ENCODE measurements around the gene ITGB5.

GRCh38 chr3:124883766-124884473 is 3.2 kb downstream of the ITGB5 start:
- no peak for TF ChIP-seq MAX (IDR thresholded peaks at IDR 0.05)
- TF ChIP-seq ZBTB7A (IDR thresholded peaks at IDR 0.05; ENCODE audit: low read depth), result no peak
- TF ChIP-seq FOXM1 (IDR thresholded peaks at IDR 0.05; ENCODE audit: borderline replicate concordance, low read depth), result no peak
- TF ChIP-seq TAF1 (IDR thresholded peaks at IDR 0.05; ENCODE audit: low read depth), result no peak
- TF ChIP-seq YY1 (IDR thresholded peaks at IDR 0.05; ENCODE audit: low read depth), result no peak
- TF ChIP-seq TCF12 (IDR thresholded peaks at IDR 0.05; ENCODE audit: low read depth), result no peak
- no peak for TF ChIP-seq REST (IDR thresholded peaks at IDR 0.05; ENCODE audit: low read depth)
- no peak for TF ChIP-seq CEBPB (IDR thresholded peaks at IDR 0.05)
- TF ChIP-seq USF1 (IDR thresholded peaks at IDR 0.05), result no peak
- TF ChIP-seq NFIC (IDR thresholded peaks at IDR 0.05), result no peak
- TF ChIP-seq RAD21 (IDR thresholded peaks at IDR 0.05; ENCODE audit: low read depth), result no peak
- no peak for TF ChIP-seq EP300 (IDR thresholded peaks at IDR 0.05; ENCODE audit: borderline replicate concordance)
- TF ChIP-seq EGR1 (IDR thresholded peaks at IDR 0.05), result no peak

All from Ishikawa (cell line).